ENCODE data around the gene PHLPP1. TPM values are rescaled to one million over a fixed set of nuclear protein-coding genes. Genes with fewer than 3 reads are reported as not detected.

PHLPP1 gene
- total and polyA plus RNA-seq, 2 of the 4 experiments (the other 2 are of a cell fraction) = 3.3 to 3.6 TPM

- Histone ChIP-seq H4K5ac (ENCODE audit: low read depth, low read length) (no peak overlapping the region), H2BK20ac (ENCODE audit: low read depth, low read length) (no peak overlapping the region), H2BK5ac (ENCODE audit: low read depth, low read length, poor library complexity, severe bottlenecking) (no peak overlapping the region), H3K4me1 (ENCODE audit: control insufficient read depth, insufficient read depth, low read length) (peaks cover 5% of the 10 kb centered on the region), H2BK15ac (ENCODE audit: low read depth, low read length) (no peak overlapping the region), H3K9me1 (ENCODE audit: insufficient read depth, low read length) (no peaks in the 10 kb centered on the region), H3K4ac (ENCODE audit: low read depth, low read length) (no peak overlapping the region), H3K18ac (ENCODE audit: low read depth, low read length) (no peak overlapping the region), H4K8ac (ENCODE audit: low read depth in 2 of 2, low read length in 2 of 2) (no peak overlapping the region), H4K91ac (ENCODE audit: insufficient read depth, low read depth, low read length) (no peak overlapping the region), H3K14ac (replicated peaks; ENCODE audit: low read depth, low read length) (peak overlapping the region; percentile 20; the same call in 1 of the 2 replicates), H3K4me3 (ENCODE audit: insufficient read depth, low read depth, low read length) (peak overlapping the region; percentile 67; the same call in 1 of the 2 replicates), H3K36me3 (ENCODE audit: control insufficient read depth, insufficient read depth, low read length) (no peaks in the 10 kb centered on the region), H3K27me3 (ENCODE audit: control insufficient read depth, insufficient read depth, low read length) (no peaks in the 10 kb centered on the region), H2AK5ac (ENCODE audit: low read depth, low read length) (no peak overlapping the region), H2AK9ac (replicated peaks; ENCODE audit: low read depth, low read length, poor library complexity) (no peak overlapping the region), H3K27ac (ENCODE audit: insufficient read depth, low read length) (no peak overlapping the region), H3K9ac (ENCODE audit: low read depth, low read length) (peak overlapping the region; percentile 33; the same call in 1 of the 2 replicates), H2AFZ (replicated peaks; ENCODE audit: low read length, poor library complexity) (no peak overlapping the region), H3K4me2 (ENCODE audit: low read depth, low read length) (peak overlapping the region; percentile 95), H4K20me1 (ENCODE audit: insufficient read depth, low read length) (peaks cover 8% of the 10 kb centered on the region; the same call in 1 of the 2 replicates), H2BK120ac (ENCODE audit: low read depth, low read length) (no peak overlapping the region), H3K79me1 (ENCODE audit: low read depth in 1 of 2, low read length in 2 of 2) (peaks cover 3 to 13% of the 10 kb centered on the region in 2 experiments; a peak in 2 of 4 replicates), H3K9me3 (ENCODE audit: control insufficient read depth, insufficient read depth, low read length) (no peaks in the 10 kb centered on the region), H3K56ac (ENCODE audit: extremely low read depth, insufficient read depth, low read length) (no peak overlapping the region; the same call in 1 of the 2 replicates), H3K23ac (ENCODE audit: low read depth, low read length) (peak overlapping the region; percentile 22; the same call in 1 of the 2 replicates)
- dilution Hi-C loops (cut with HindIII; ENCODE audit: low sequenced_read_pairs, unreplicated experiment) (no loop called here), in situ Hi-C loops (cut with MboI; ENCODE audit: low sequenced_read_pairs) (loop anchor here (25.0 kb wide), 1 partner anchor 531 kb away; the partner anchor contains the start of genes PIGN and RELCH), intact Hi-C loops (cut with micrococcal nuclease) (loop anchor here (5.0 to 10.0 kb wide), 2 partner anchors 179 to 533 kb away; partner anchors contain the start of genes PIGN and RELCH)
- no CpG with 5 or more reads among the region's 7 CpGs for WGBS, 2 experiments (ENCODE audit: extremely low coverage in 2 of 2, insufficient read length in 1 of 2)
- DNase-seq = peak; percentile 26
- BruUV-seq (replicated peaks) = no TSS peak
- ATAC-seq (ENCODE audit: low read depth) = no peak
- ChIA-PET POLR2A (ENCODE audit: unreplicated experiment) (no interaction called here), CTCF (interaction anchor here (1.7 to 2.5 kb wide), 2 partner anchors 132 to 264 kb away, joined by 6 to 10 read pairs; no protein-coding TSS in a partner anchor)
- no peak for TF ChIP-seq RCOR1 (IDR thresholded peaks at IDR 0.05; ENCODE audit: insufficient replicate concordance, low read length)
- no peak for TF ChIP-seq SMC3 (IDR thresholded peaks at IDR 0.05; ENCODE audit: low read depth, low read length)
- no peak for TF ChIP-seq CHD1 (IDR thresholded peaks at IDR 0.05; ENCODE audit: low read depth, low read length)
- TF ChIP-seq CEBPB (IDR thresholded peaks at IDR 0.05; ENCODE audit: low read depth, low read length) = no peak
- no peak for TF ChIP-seq MAZ (IDR thresholded peaks at IDR 0.05; ENCODE audit: borderline replicate concordance, low read depth, low read length)
- no peak for TF ChIP-seq MAFK (IDR thresholded peaks at IDR 0.05; ENCODE audit: low read depth, low read length)
- TF ChIP-seq MXI1 (IDR thresholded peaks at IDR 0.05; ENCODE audit: borderline replicate concordance, low read depth, low read length) = no peak
- no peak for TF ChIP-seq RFX5 (IDR thresholded peaks at IDR 0.05; ENCODE audit: low read depth, low read length)
- TF ChIP-seq, protein P1, sequence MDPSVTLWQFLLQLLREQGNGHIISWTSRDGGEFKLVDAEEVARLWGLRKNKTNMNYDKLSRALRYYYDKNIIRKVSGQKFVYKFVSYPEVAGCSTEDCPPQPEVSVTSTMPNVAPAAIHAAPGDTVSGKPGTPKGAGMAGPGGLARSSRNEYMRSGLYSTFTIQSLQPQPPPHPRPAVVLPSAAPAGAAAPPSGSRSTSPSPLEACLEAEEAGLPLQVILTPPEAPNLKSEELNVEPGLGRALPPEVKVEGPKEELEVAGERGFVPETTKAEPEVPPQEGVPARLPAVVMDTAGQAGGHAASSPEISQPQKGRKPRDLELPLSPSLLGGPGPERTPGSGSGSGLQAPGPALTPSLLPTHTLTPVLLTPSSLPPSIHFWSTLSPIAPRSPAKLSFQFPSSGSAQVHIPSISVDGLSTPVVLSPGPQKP (IDR thresholded peaks at IDR 0.05; ENCODE audit: borderline replicate concordance, low read depth, low read length) = no peak
- no peak for TF ChIP-seq POLR2A (IDR thresholded peaks at IDR 0.05; ENCODE audit: low read depth, low read length)
- TF ChIP-seq, protein P2, sequence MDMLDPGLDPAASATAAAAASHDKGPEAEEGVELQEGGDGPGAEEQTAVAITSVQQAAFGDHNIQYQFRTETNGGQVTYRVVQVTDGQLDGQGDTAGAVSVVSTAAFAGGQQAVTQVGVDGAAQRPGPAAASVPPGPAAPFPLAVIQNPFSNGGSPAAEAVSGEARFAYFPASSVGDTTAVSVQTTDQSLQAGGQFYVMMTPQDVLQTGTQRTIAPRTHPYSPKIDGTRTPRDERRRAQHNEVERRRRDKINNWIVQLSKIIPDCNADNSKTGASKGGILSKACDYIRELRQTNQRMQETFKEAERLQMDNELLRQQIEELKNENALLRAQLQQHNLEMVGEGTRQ (IDR thresholded peaks at IDR 0.05; ENCODE audit: low read depth, low read length) = no peak
- TF ChIP-seq, protein P3, sequence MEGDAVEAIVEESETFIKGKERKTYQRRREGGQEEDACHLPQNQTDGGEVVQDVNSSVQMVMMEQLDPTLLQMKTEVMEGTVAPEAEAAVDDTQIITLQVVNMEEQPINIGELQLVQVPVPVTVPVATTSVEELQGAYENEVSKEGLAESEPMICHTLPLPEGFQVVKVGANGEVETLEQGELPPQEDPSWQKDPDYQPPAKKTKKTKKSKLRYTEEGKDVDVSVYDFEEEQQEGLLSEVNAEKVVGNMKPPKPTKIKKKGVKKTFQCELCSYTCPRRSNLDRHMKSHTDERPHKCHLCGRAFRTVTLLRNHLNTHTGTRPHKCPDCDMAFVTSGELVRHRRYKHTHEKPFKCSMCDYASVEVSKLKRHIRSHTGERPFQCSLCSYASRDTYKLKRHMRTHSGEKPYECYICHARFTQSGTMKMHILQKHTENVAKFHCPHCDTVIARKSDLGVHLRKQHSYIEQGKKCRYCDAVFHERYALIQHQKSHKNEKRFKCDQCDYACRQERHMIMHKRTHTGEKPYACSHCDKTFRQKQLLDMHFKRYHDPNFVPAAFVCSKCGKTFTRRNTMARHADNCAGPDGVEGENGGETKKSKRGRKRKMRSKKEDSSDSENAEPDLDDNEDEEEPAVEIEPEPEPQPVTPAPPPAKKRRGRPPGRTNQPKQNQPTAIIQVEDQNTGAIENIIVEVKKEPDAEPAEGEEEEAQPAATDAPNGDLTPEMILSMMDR (conservative IDR thresholded peaks at IDR 0.05; ENCODE audit: low read depth, low read length) = no peak
- no peak for TF ChIP-seq NFE2L2 (IDR thresholded peaks at IDR 0.05; ENCODE audit: low read depth, low read length)
These were observed 2.8 kb downstream of the PHLPP1 start for GRCh38 chr18:62717925-62718800.

All from IMR-90 (cell line).